ENCODE results near the gene TTLL11. TPM values are rescaled to one million over a fixed set of nuclear protein-coding genes. Genes with fewer than 3 reads are reported as not detected.

TTLL11 gene
- total and polyA plus RNA-seq, 2 experiments from 2014 or later, result 0.57 to 1.4 TPM

DNA sequence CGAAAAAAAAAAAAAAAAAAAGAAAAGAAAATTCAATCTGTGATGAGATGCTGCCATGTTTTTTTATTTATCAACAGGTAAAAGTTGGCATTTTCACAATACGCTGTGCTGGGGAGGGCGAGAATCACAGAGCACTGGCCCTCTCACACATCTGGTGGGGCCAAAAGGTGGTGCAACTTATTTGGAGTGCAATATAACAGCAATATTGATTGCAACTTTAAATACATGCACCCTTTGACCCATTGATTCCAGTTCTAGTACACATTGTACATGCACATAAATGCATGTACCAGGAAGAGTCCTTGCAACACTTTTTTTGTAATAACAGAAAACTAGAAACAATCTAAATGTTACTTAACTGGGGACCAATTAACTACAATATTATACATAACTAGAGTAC is 282.6 kb downstream of the TTLL11 start:
- Histone ChIP-seq H2AFZ (no peak overlapping the region), H3K4me2 (no peak overlapping the region), H3K4me1 (ENCODE audit: insufficient read depth) (peaks cover 4% of the 10 kb centered on the region; the same call in 1 of the 2 replicates), H3K27me3 (ENCODE audit: insufficient read depth) (no peaks in the 10 kb centered on the region), H3K9me2 (ENCODE audit: insufficient read depth) (no peaks in the 10 kb centered on the region), H3K27ac (ENCODE audit: low read depth) (no peak overlapping the region), H3K79me2 (replicated peaks; ENCODE audit: insufficient read depth) (no peaks in the 10 kb centered on the region), H3K36me3 (ENCODE audit: insufficient read depth) (no peaks in the 10 kb centered on the region), H3K4me3 (no peak overlapping the region), H4K20me1 (replicated peaks; ENCODE audit: insufficient read depth) (no peaks in the 10 kb centered on the region), H3F3A (replicated peaks; ENCODE audit: low read depth) (no peaks in the 10 kb centered on the region)
- H3K36me3 Mint-ChIP-seq (ENCODE audit: low read depth), result no peaks in the 10 kb centered on the region
- H3K4me1 Mint-ChIP-seq, result peaks cover 25% of the 10 kb centered on the region
- H3K27ac Mint-ChIP-seq, result no peak overlapping the region
- ATAC-seq (no peak), DNase-seq (ENCODE audit: low spot score) (no peak)
- TF ChIP-seq POLR2AphosphoS5 (IDR thresholded peaks at IDR 0.05; ENCODE audit: low read depth) (no peak), ZNF331 (CRISPR knock-in tag; IDR thresholded peaks at IDR 0.05; ENCODE audit: low read depth) (no peak), CREB1 (CRISPR knock-in tag; IDR thresholded peaks at IDR 0.05; ENCODE audit: low read depth) (no peak), JUNB (IDR thresholded peaks at IDR 0.05; ENCODE audit: unreplicated experiment) (no peak), EZH2 (IDR thresholded peaks at IDR 0.05; ENCODE audit: low read depth, unreplicated experiment) (no peak), ZNF114 (CRISPR knock-in tag; IDR thresholded peaks at IDR 0.05) (no peak), EZH2phosphoT487 (IDR thresholded peaks at IDR 0.05; ENCODE audit: unreplicated experiment) (no peak), STAT1 (IDR thresholded peaks at IDR 0.05; ENCODE audit: unreplicated experiment) (no peak), NANOG (IDR thresholded peaks at IDR 0.05; ENCODE audit: borderline replicate concordance) (no peak)
- TF ChIP-seq, protein P1, sequence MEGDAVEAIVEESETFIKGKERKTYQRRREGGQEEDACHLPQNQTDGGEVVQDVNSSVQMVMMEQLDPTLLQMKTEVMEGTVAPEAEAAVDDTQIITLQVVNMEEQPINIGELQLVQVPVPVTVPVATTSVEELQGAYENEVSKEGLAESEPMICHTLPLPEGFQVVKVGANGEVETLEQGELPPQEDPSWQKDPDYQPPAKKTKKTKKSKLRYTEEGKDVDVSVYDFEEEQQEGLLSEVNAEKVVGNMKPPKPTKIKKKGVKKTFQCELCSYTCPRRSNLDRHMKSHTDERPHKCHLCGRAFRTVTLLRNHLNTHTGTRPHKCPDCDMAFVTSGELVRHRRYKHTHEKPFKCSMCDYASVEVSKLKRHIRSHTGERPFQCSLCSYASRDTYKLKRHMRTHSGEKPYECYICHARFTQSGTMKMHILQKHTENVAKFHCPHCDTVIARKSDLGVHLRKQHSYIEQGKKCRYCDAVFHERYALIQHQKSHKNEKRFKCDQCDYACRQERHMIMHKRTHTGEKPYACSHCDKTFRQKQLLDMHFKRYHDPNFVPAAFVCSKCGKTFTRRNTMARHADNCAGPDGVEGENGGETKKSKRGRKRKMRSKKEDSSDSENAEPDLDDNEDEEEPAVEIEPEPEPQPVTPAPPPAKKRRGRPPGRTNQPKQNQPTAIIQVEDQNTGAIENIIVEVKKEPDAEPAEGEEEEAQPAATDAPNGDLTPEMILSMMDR (conservative IDR thresholded peaks at IDR 0.05; ENCODE audit: low read depth in 2 of 2), result no peak
- TF ChIP-seq, protein P2, sequence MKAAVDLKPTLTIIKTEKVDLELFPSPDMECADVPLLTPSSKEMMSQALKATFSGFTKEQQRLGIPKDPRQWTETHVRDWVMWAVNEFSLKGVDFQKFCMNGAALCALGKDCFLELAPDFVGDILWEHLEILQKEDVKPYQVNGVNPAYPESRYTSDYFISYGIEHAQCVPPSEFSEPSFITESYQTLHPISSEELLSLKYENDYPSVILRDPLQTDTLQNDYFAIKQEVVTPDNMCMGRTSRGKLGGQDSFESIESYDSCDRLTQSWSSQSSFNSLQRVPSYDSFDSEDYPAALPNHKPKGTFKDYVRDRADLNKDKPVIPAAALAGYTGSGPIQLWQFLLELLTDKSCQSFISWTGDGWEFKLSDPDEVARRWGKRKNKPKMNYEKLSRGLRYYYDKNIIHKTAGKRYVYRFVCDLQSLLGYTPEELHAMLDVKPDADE (IDR thresholded peaks at IDR 0.05), result no peak
- TF ChIP-seq, protein P3, sequence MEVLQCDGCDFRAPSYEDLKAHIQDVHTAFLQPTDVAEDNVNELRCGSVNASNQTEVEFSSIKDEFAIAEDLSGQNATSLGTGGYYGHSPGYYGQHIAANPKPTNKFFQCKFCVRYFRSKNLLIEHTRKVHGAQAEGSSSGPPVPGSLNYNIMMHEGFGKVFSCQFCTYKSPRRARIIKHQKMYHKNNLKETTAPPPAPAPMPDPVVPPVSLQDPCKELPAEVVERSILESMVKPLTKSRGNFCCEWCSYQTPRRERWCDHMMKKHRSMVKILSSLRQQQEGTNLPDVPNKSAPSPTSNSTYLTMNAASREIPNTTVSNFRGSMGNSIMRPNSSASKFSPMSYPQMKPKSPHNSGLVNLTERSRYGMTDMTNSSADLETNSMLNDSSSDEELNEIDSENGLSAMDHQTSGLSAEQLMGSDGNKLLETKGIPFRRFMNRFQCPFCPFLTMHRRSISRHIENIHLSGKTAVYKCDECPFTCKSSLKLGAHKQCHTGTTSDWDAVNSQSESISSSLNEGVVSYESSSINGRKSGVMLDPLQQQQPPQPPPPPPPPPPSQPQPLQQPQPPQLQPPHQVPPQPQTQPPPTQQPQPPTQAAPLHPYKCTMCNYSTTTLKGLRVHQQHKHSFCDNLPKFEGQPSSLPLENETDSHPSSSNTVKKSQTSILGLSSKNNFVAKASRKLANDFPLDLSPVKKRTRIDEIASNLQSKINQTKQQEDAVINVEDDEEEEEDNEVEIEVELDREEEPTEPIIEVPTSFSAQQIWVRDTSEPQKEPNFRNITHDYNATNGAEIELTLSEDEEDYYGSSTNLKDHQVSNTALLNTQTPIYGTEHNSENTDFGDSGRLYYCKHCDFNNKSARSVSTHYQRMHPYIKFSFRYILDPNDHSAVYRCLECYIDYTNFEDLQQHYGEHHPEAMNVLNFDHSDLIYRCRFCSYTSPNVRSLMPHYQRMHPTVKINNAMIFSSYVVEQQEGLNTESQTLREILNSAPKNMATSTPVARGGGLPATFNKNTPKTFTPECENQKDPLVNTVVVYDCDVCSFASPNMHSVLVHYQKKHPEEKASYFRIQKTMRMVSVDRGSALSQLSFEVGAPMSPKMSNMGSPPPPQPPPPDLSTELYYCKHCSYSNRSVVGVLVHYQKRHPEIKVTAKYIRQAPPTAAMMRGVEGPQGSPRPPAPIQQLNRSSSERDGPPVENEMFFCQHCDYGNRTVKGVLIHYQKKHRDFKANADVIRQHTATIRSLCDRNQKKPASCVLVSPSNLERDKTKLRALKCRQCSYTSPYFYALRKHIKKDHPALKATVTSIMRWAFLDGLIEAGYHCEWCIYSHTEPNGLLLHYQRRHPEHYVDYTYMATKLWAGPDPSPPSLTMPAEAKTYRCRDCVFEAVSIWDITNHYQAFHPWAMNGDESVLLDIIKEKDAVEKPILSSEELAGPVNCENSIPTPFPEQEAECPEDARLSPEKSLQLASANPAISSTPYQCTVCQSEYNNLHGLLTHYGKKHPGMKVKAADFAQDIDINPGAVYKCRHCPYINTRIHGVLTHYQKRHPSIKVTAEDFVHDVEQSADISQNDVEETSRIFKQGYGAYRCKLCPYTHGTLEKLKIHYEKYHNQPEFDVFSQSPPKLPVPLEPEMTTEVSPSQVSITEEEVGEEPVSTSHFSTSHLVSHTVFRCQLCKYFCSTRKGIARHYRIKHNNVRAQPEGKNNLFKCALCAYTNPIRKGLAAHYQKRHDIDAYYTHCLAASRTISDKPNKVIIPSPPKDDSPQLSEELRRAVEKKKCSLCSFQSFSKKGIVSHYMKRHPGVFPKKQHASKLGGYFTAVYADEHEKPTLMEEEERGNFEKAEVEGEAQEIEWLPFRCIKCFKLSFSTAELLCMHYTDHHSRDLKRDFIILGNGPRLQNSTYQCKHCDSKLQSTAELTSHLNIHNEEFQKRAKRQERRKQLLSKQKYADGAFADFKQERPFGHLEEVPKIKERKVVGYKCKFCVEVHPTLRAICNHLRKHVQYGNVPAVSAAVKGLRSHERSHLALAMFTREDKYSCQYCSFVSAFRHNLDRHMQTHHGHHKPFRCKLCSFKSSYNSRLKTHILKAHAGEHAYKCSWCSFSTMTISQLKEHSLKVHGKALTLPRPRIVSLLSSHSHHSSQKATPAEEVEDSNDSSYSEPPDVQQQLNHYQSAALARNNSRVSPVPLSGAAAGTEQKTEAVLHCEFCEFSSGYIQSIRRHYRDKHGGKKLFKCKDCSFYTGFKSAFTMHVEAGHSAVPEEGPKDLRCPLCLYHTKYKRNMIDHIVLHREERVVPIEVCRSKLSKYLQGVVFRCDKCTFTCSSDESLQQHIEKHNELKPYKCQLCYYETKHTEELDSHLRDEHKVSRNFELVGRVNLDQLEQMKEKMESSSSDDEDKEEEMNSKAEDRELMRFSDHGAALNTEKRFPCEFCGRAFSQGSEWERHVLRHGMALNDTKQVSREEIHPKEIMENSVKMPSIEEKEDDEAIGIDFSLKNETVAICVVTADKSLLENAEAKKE (CRISPR knock-in tag; IDR thresholded peaks at IDR 0.05), result no peak
- TF ChIP-seq, protein P4, sequence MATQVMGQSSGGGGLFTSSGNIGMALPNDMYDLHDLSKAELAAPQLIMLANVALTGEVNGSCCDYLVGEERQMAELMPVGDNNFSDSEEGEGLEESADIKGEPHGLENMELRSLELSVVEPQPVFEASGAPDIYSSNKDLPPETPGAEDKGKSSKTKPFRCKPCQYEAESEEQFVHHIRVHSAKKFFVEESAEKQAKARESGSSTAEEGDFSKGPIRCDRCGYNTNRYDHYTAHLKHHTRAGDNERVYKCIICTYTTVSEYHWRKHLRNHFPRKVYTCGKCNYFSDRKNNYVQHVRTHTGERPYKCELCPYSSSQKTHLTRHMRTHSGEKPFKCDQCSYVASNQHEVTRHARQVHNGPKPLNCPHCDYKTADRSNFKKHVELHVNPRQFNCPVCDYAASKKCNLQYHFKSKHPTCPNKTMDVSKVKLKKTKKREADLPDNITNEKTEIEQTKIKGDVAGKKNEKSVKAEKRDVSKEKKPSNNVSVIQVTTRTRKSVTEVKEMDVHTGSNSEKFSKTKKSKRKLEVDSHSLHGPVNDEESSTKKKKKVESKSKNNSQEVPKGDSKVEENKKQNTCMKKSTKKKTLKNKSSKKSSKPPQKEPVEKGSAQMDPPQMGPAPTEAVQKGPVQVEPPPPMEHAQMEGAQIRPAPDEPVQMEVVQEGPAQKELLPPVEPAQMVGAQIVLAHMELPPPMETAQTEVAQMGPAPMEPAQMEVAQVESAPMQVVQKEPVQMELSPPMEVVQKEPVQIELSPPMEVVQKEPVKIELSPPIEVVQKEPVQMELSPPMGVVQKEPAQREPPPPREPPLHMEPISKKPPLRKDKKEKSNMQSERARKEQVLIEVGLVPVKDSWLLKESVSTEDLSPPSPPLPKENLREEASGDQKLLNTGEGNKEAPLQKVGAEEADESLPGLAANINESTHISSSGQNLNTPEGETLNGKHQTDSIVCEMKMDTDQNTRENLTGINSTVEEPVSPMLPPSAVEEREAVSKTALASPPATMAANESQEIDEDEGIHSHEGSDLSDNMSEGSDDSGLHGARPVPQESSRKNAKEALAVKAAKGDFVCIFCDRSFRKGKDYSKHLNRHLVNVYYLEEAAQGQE (IDR thresholded peaks at IDR 0.05; ENCODE audit: unreplicated experiment), result no peak
- H3K27me3 Mint-ChIP-seq (ENCODE audit: insufficient read depth, low read depth, poor library complexity), result peaks cover 5% of the 10 kb centered on the region
- no peak overlapping the region for H3K4me3 Mint-ChIP-seq
- no peaks in the 10 kb centered on the region for H3K9me3 Mint-ChIP-seq
